Body of pancreas (tissue), 4 donors: ENCODE data around the gene SLC26A4.

Source experiments
- POLR2A ChIP-seq, 3 donors: fragments of 450-650 bp; IDR thresholded peaks; one replicate each; pipeline ENCODE4 v1.6.1; 2016; ENCODE audit warnings: antibody characterized with exemption in 3 of 3, mild to moderate bottlenecking in 2 of 3
- TF ChIP-seq, protein P1 (sequence below), 7 experiments: fragments of 450-650 bp in 4 of 7; fragments of 200-600 bp in 3 of 7; sonication (generic) in 3 of 7; IDR thresholded peaks; one replicate each; pipeline ENCODE4 v1.5.1; 2016 to 2019; ENCODE audit warnings: antibody characterized with exemption in 7 of 7

DNA sequence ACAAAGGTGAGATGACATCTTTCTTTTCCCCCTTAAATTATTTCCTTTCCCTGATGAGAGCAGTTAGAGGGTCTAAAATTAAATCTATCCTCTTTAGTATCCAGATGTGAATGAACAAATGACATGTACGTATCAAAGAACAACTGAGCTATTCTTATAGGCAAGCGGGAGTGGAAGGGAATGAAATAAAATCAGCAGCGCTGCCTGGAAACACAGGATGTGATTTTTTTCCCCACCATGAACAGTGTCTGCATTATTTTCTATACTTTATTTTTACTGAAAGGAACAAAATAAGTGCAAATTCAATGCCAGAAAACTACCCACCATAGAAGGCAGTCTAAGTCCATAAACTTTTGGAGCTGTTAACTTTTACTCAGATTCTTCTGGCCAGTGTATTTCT lies 40.6 kb downstream of the SLC26A4 start:
- TF ChIP-seq, protein P1, sequence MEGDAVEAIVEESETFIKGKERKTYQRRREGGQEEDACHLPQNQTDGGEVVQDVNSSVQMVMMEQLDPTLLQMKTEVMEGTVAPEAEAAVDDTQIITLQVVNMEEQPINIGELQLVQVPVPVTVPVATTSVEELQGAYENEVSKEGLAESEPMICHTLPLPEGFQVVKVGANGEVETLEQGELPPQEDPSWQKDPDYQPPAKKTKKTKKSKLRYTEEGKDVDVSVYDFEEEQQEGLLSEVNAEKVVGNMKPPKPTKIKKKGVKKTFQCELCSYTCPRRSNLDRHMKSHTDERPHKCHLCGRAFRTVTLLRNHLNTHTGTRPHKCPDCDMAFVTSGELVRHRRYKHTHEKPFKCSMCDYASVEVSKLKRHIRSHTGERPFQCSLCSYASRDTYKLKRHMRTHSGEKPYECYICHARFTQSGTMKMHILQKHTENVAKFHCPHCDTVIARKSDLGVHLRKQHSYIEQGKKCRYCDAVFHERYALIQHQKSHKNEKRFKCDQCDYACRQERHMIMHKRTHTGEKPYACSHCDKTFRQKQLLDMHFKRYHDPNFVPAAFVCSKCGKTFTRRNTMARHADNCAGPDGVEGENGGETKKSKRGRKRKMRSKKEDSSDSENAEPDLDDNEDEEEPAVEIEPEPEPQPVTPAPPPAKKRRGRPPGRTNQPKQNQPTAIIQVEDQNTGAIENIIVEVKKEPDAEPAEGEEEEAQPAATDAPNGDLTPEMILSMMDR (IDR thresholded peaks at IDR 0.05), result no peak
- TF ChIP-seq POLR2A (IDR thresholded peaks at IDR 0.05), result no peak
